Endothelial cell (in vitro differentiated cells): ENCODE results near the gene MFSD6. TPM values are rescaled to one million over a fixed set of nuclear protein-coding genes. Genes with fewer than 3 reads are reported as not detected.
A peak's percentile ranks its signal among the peaks of the same experiment; 100 is the strongest.

ENCODE experiments used
- DNase-seq: peaks from one replicate; pipeline ENCODE4 v3.0.0; 2021; ENCODE audit warnings: low spot score
- H3K27ac Mint-ChIP-seq: one replicate; pipeline ENCODE4 v1.8.0; 2021; ENCODE audit warnings: mixed read lengths, inconsistent platforms; ENCODE audit not compliant: unreplicated experiment
- H3K27me3 Mint-ChIP-seq: one replicate; pipeline ENCODE4 v1.8.0; 2021; ENCODE audit warnings: mild to moderate bottlenecking, moderate library complexity, mixed read lengths, inconsistent platforms; ENCODE audit not compliant: unreplicated experiment
- H3K36me3 Mint-ChIP-seq: one replicate; pipeline ENCODE4 v1.8.0; 2021; ENCODE audit warnings: mild to moderate bottlenecking, low read depth, mixed read lengths, inconsistent platforms; ENCODE audit not compliant: unreplicated experiment
- H3K4me1 Mint-ChIP-seq: one replicate; pipeline ENCODE4 v1.8.0; 2021; ENCODE audit warnings: mild to moderate bottlenecking, mixed read lengths, inconsistent platforms; ENCODE audit not compliant: unreplicated experiment
- H3K4me3 Mint-ChIP-seq: one replicate; pipeline ENCODE4 v1.8.0; 2021; ENCODE audit warnings: mild to moderate bottlenecking, mixed read lengths, inconsistent platforms; ENCODE audit not compliant: unreplicated experiment
- H3K9me3 Mint-ChIP-seq: one replicate; pipeline ENCODE4 v1.8.0; 2021; ENCODE audit warnings: mixed read lengths, inconsistent platforms; ENCODE audit not compliant: unreplicated experiment
- CTCF ChIP-seq: fragments of 200-600 bp; sonication (generic); IDR thresholded peaks from one replicate; pipeline ENCODE4 v1.5.0; 2021; ENCODE audit warnings: antibody characterized with exemption; ENCODE audit not compliant: unreplicated experiment
- total RNA-seq: library from RNA; stranded (reverse); fragmentation: NEBNext Ultra II Directional; extraction: Animal tissue kit (Norgen Biotek cat#: 25700); gene quantifications from one replicate; pipeline ENCODE4 v1.2.1, GENCODE V29; 2021; ENCODE audit not compliant: unreplicated experiment

The MFSD6 gene
- total RNA-seq, 1 donor from 2014 or later = 2.4 TPM

- peak overlapping the region; percentile 22 for H3K27ac Mint-ChIP-seq
- TF ChIP-seq CTCF = no peak
- H3K27me3 Mint-ChIP-seq = no peaks in the 10 kb centered on the region
- no peaks in the 10 kb centered on the region for H3K36me3 Mint-ChIP-seq
- no peaks in the 10 kb centered on the region for H3K9me3 Mint-ChIP-seq
- H3K4me1 Mint-ChIP-seq = peaks cover 48% of the 10 kb centered on the region
- H3K4me3 Mint-ChIP-seq = no peak overlapping the region
- DNase-seq = no peak
These were observed 89.3 kb downstream of the MFSD6 start for GRCh38 chr2:190497428-190497827.

- H3K36me3 Mint-ChIP-seq = no peaks in the 10 kb centered on the region
- no peak for TF ChIP-seq CTCF
- no peak overlapping the region for H3K4me3 Mint-ChIP-seq
- DNase-seq = no peak
- peaks cover 36% of the 10 kb centered on the region for H3K4me1 Mint-ChIP-seq
- H3K27ac Mint-ChIP-seq = no peak overlapping the region
- no peaks in the 10 kb centered on the region for H3K27me3 Mint-ChIP-seq
- no peaks in the 10 kb centered on the region for H3K9me3 Mint-ChIP-seq
These were observed 91.1 kb downstream of the MFSD6 start for GRCh38 chr2:190499273-190499672.

- peaks cover 27% of the 10 kb centered on the region for H3K4me1 Mint-ChIP-seq
- TF ChIP-seq CTCF = no peak
- no peak overlapping the region for H3K4me3 Mint-ChIP-seq
- H3K27me3 Mint-ChIP-seq = no peaks in the 10 kb centered on the region
- peak overlapping the region; percentile 17 for H3K27ac Mint-ChIP-seq
- H3K9me3 Mint-ChIP-seq = no peaks in the 10 kb centered on the region
- DNase-seq = no peak
- H3K36me3 Mint-ChIP-seq = no peaks in the 10 kb centered on the region
These were observed 91.9 kb downstream of the MFSD6 start for GRCh38 chr2:190500054-190500502.

- TF ChIP-seq CTCF = no peak
- H3K4me1 Mint-ChIP-seq = peaks cover 25% of the 10 kb centered on the region
- H3K27me3 Mint-ChIP-seq = no peaks in the 10 kb centered on the region
- DNase-seq = no peak
- H3K27ac Mint-ChIP-seq = peak overlapping the region; percentile 28
- H3K4me3 Mint-ChIP-seq = peak overlapping the region; percentile 19
- no peaks in the 10 kb centered on the region for H3K36me3 Mint-ChIP-seq
- no peaks in the 10 kb centered on the region for H3K9me3 Mint-ChIP-seq
These were observed 93.1 kb downstream of the MFSD6 start for GRCh38 chr2:190501231-190501630.

GRCh38 chr2:190501702-190502407 is 93.7 kb downstream of the MFSD6 start:
- no peak overlapping the region for H3K4me3 Mint-ChIP-seq
- no peak overlapping the region for H3K27ac Mint-ChIP-seq
- no peaks in the 10 kb centered on the region for H3K36me3 Mint-ChIP-seq
- peaks cover 25% of the 10 kb centered on the region for H3K4me1 Mint-ChIP-seq
- no peaks in the 10 kb centered on the region for H3K9me3 Mint-ChIP-seq
- no peaks in the 10 kb centered on the region for H3K27me3 Mint-ChIP-seq
- TF ChIP-seq CTCF = no peak
- DNase-seq = no peak
